Upper lobe of left lung (tissue), 4 donors: ENCODE measurements around the gene TGDS.

Experiments
- CTCF ChIP-seq, 6 experiments: fragments of 450-650 bp in 4 of 6; fragments of 200-600 bp in 2 of 6; sonication (generic) in 2 of 6; IDR thresholded peaks; one replicate each; pipeline ENCODE4 v1.5.1; 2016 to 2019; ENCODE audit warnings: antibody characterized with exemption in 6 of 6
- POLR2A ChIP-seq, 4 donors: fragments of 450-650 bp; IDR thresholded peaks; one replicate each; pipeline ENCODE4 v1.5.1; 2016 to 2017; ENCODE audit warnings: antibody characterized with exemption in 4 of 4, mild to moderate bottlenecking in 2 of 4

- TF ChIP-seq CTCF (IDR thresholded peaks at IDR 0.05) (no peak), POLR2A (IDR thresholded peaks at IDR 0.05) (no peak)
Observed at GRCh38 chr13:94607056-94607455, 11.1 kb upstream of the TGDS start.
